OCI-LY7 (cell line): ENCODE measurements around the gene ARL2. TPM values are rescaled to one million over a fixed set of nuclear protein-coding genes. Genes with fewer than 3 reads are reported as not detected.
"Not testable (repeated sequence)": the region's sequence is repeated elsewhere in the genome, so short reads cannot be mapped to it uniquely, and the experiment has no call there.

Source experiments
- BruUV-seq: library from RNA; stranded (reverse); fragments of 400-500 nt; replicated peaks from 2 replicates; lab custom pipeline; 2021; lab: Mats Ljungman, UMichigan
- CTCF ChIA-PET: fragments of 300-600 bp; sonication (Branson Sonifier 250); formaldehyde crosslinking; loops from one replicate; lab custom pipeline; 2022; ENCODE audit warnings: antibody characterized with exemption; ENCODE audit not compliant: unreplicated experiment; lab: Charles Lee
- POLR2A ChIA-PET: fragments of 300-600 bp; sonication (Branson Sonifier 250); formaldehyde crosslinking; loops from one replicate; lab custom pipeline; 2022; ENCODE audit warnings: antibody characterized with exemption; lab: Charles Lee
- DNase-seq: peaks from one replicate; pipeline ENCODE4 v3.0.0-alpha.2; 2015; ENCODE audit warnings: low spot score
- H2AFZ ChIP-seq: fragments of 200-600 bp; sonication (generic), shearing (Covaris generic); 2 replicates; pipeline ENCODE4 v1.6.1; 2014; ENCODE audit warnings: mild to moderate bottlenecking, antibody characterized with exemption, low read length, moderate library complexity
- H3K27ac ChIP-seq: fragments of 200-600 bp; sonication (generic); 2 replicates; pipeline ENCODE4 v1.5.1; 2014; ENCODE audit warnings: mixed run types, low read depth, mild to moderate bottlenecking, moderate library complexity, low read length, inconsistent platforms; ENCODE audit not compliant: poor library complexity, severe bottlenecking
- H3K36me3 ChIP-seq: fragments of 200-600 bp; sonication (generic); 2 replicates; pipeline ENCODE4 v1.6.1; 2014; ENCODE audit warnings: mild to moderate bottlenecking, antibody characterized with exemption, low read length, moderate library complexity, mixed read lengths; ENCODE audit not compliant: insufficient read depth
- H3K4me1 ChIP-seq: fragments of 200-600 bp; sonication (generic); 2 replicates; pipeline ENCODE4 v1.5.1; 2014; ENCODE audit warnings: mild to moderate bottlenecking, low read length; ENCODE audit not compliant: insufficient read depth, poor library complexity, severe bottlenecking
- H3K4me2 ChIP-seq: fragments of 200-600 bp; sonication (generic); 2 replicates; pipeline ENCODE4 v1.6.1; 2014; ENCODE audit warnings: mild to moderate bottlenecking, low read length
- H3K4me3 ChIP-seq: fragments of 200-600 bp; sonication (generic); 2 replicates; pipeline ENCODE4 v1.5.1; 2014; ENCODE audit warnings: mild to moderate bottlenecking, low read depth, low read length; ENCODE audit not compliant: poor library complexity, severe bottlenecking
- H3K79me2 ChIP-seq: fragments of 200-600 bp; sonication (generic); 2 replicates; pipeline ENCODE4 v1.6.1; 2016; ENCODE audit warnings: low read depth, mild to moderate bottlenecking, low read length, moderate library complexity, mixed read lengths; ENCODE audit not compliant: insufficient read depth
- H3K9me2 ChIP-seq: fragments of 200-600 bp; sonication (generic); 2 replicates; pipeline ENCODE4 v1.6.1; 2016; ENCODE audit warnings: mild to moderate bottlenecking, low read length, mixed read lengths; ENCODE audit not compliant: insufficient read depth
- H3K9me3 ChIP-seq: fragments of 200-600 bp; sonication (generic); 2 replicates; pipeline ENCODE4 v1.6.1; 2014; ENCODE audit warnings: mild to moderate bottlenecking, mixed run types, low read length, mixed read lengths
- H4K20me1 ChIP-seq: fragments of 200-600 bp; sonication (generic); 2 replicates; pipeline ENCODE4 v1.6.1; 2014; ENCODE audit warnings: mild to moderate bottlenecking, antibody characterized with exemption, low read length, moderate library complexity, mixed read lengths; ENCODE audit not compliant: insufficient read depth
- EZH2phosphoT487 ChIP-seq: fragments of 200-600 bp; sonication (generic); IDR thresholded peaks from 2 replicates; pipeline ENCODE4 v1.6.1; 2018; ENCODE audit warnings: low read depth, borderline replicate concordance, mild to moderate bottlenecking, mixed run types, antibody characterized with exemption, low read length, moderate library complexity, mixed read lengths
- intact Hi-C: fragments of 100-400 bp; cut with micrococcal nuclease; formaldehyde crosslinking; loops from one replicate; pipeline ENCODE4 v1.10.0; 2022; ENCODE audit not compliant: unreplicated experiment
- total RNA-seq, 2 experiments: library from RNA; depleted of rRNA in 1 of 2; stranded (reverse); fragments of >200 nt in 1 of 2; shearing (Covaris generic) in 1 of 2; gene quantifications; 2 replicates each; pipeline ENCODE4 v1.2.3, GENCODE V29; 2014 to 2022
- TF ChIP-seq, protein P1 (sequence below): fragments of 200-600 bp; sonication (generic); conservative IDR thresholded peaks from 2 replicates; pipeline ENCODE4 v1.5.1; 2014; ENCODE audit warnings: mild to moderate bottlenecking, antibody characterized with exemption, low read length, moderate library complexity, mixed read lengths

ARL2 gene
- total RNA-seq, 2 experiments from 2014 or later: 95.9 to 130 TPM

DNA sequence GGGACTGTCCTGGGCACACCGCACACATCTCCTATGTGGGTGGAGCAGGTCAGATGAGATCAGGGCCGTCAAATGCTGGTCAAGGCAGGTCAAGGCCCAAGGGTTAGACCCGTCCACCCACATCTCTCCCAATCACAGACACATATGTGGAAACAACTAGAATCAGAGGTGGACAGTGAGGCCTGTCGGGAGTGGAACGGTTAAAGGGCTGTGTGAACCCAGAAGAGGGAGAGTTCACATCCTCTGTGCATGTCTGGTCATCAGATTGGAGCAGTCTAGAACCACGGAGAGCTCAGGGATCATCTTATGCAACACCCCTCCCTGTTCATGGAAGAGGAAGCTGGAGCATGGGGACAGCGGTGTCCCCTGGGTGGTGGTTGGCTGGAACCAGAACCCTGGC is 5.9 kb downstream of the ARL2 start:
- Histone ChIP-seq H3K9me2 (no peaks in the 10 kb centered on the region), H3K9me3 (no peaks in the 10 kb centered on the region), H2AFZ (no peak overlapping the region), H3K79me2 (peaks cover 22% of the 10 kb centered on the region), H3K27ac (no peak overlapping the region), H3K4me3 (no peak overlapping the region), H3K4me2 (no peak overlapping the region), H3K4me1 (peaks cover 16% of the 10 kb centered on the region), H4K20me1 (no peaks in the 10 kb centered on the region), H3K36me3 (peaks cover 50% of the 10 kb centered on the region)
- no peak for DNase-seq
- POLR2A ChIA-PET: no interaction called here
- no TSS peak for BruUV-seq
- CTCF ChIA-PET: interaction anchor here (0.7 kb wide), 1 partner anchor 87 kb away, joined by 3 read pairs; no protein-coding TSS in a partner anchor
- TF ChIP-seq EZH2phosphoT487: no peak
- TF ChIP-seq, protein P1, sequence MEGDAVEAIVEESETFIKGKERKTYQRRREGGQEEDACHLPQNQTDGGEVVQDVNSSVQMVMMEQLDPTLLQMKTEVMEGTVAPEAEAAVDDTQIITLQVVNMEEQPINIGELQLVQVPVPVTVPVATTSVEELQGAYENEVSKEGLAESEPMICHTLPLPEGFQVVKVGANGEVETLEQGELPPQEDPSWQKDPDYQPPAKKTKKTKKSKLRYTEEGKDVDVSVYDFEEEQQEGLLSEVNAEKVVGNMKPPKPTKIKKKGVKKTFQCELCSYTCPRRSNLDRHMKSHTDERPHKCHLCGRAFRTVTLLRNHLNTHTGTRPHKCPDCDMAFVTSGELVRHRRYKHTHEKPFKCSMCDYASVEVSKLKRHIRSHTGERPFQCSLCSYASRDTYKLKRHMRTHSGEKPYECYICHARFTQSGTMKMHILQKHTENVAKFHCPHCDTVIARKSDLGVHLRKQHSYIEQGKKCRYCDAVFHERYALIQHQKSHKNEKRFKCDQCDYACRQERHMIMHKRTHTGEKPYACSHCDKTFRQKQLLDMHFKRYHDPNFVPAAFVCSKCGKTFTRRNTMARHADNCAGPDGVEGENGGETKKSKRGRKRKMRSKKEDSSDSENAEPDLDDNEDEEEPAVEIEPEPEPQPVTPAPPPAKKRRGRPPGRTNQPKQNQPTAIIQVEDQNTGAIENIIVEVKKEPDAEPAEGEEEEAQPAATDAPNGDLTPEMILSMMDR: no peak
- intact Hi-C loops: loop anchor here (10.0 kb wide), 1 partner anchor 245 kb away; the partner anchor contains the start of gene POLA2

DNA sequence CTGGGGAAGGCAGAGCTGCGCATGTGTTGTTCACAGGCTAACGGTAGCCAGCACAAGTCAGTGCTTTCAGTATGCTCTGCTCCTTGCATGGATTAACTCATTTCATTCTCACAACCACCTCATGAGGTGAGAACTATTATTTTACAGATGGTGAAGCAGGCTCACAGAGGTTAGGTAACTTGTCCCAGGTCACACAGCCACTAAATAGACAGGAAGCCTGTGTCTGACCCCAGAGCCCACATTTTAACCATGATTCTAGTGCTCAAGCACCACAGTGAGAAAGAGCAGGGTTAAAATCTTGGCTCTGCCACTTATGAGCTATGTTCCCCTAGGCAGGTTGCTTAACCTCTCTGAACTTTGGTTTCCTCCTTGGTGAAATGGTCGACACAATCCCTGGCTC is 7.0 kb downstream of the ARL2 start:
- Histone ChIP-seq H3K9me3 (no peaks in the 10 kb centered on the region), H3K4me3 (no peak overlapping the region), H3K4me1 (peaks cover 10% of the 10 kb centered on the region), H2AFZ (no peak overlapping the region), H3K79me2 (peaks cover 11% of the 10 kb centered on the region), H3K36me3 (peaks cover 50% of the 10 kb centered on the region), H3K9me2 (no peaks in the 10 kb centered on the region), H3K4me2 (no peak overlapping the region), H4K20me1 (no peaks in the 10 kb centered on the region), H3K27ac (no peak overlapping the region)
- CTCF ChIA-PET: no interaction called here
- TF ChIP-seq, protein P1: no peak
- TF ChIP-seq EZH2phosphoT487: no peak
- BruUV-seq: no TSS peak
- intact Hi-C loops: no loop called here
- POLR2A ChIA-PET: no interaction called here
- DNase-seq: no peak

DNA sequence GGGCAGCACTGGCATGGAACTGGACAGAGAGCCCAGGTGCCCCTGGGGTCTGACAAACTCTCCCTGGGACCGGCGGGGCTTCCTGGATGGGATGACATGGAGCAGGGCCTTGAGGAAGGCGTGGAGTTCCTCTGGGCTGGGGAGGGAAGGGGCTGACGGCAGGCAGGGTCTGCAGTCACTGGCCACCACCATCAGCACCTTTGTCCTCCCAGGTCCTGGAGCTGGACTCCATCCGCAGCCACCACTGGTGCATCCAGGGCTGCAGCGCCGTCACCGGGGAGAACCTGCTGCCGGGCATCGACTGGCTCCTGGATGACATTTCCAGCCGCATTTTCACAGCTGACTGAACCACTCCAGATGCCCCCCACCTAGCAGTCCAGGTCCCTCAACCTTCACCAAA is 7.5 kb downstream of the ARL2 start:
- Histone ChIP-seq H3K4me2 (no peak overlapping the region), H3K36me3 (peaks cover 48% of the 10 kb centered on the region), H4K20me1 (no peaks in the 10 kb centered on the region), H3K27ac (no peak overlapping the region), H3K9me3 (no peaks in the 10 kb centered on the region), H3K4me3 (no peak overlapping the region), H3K79me2 (peaks cover 6% of the 10 kb centered on the region; the same call in 1 of the 2 replicates), H3K4me1 (peaks cover 5% of the 10 kb centered on the region), H3K9me2 (no peaks in the 10 kb centered on the region), H2AFZ (no peak overlapping the region)
- no TSS peak for BruUV-seq
- no peak for DNase-seq
- CTCF ChIA-PET: no interaction called here
- intact Hi-C loops: no loop called here
- POLR2A ChIA-PET: no interaction called here
- TF ChIP-seq, protein P1: no peak
- TF ChIP-seq EZH2phosphoT487: no peak

DNA sequence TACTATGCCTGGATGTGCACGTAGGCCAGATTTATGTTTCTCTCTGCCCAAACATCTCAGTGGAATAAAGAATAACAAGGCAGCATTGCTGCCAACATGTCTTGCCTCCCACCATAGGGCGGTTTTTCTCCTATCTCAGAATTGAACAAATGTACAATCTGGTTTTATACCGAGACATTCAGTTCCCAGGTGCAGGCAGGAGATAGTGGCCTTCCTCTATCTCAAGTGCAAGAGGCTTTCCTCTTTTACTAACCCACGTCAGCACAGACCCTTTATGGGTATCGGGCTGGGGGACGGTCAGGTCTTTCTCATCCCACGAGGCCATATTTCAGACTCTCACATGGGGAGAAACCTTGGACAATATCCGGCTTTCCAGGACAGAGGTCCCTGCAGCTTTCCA is 9.5 kb downstream of the ARL2 start:
- DNase-seq, H3K9me3 ChIP-seq, H3K79me2 ChIP-seq, H3K4me2 ChIP-seq, H3K9me2 ChIP-seq, H3K4me3 ChIP-seq, H2AFZ ChIP-seq, intact Hi-C loops, H4K20me1 ChIP-seq, CTCF ChIA-PET, BruUV-seq, H3K27ac ChIP-seq: not testable (repeated sequence)
- Histone ChIP-seq H3K36me3 (peaks cover 30% of the 10 kb centered on the region), H3K4me1 (peaks cover 10% of the 10 kb centered on the region)
- POLR2A ChIA-PET: interaction anchor here (0.7 kb wide), 1 partner anchor 1344 kb away, joined by 5 read pairs; no protein-coding TSS in a partner anchor
